C4-2B (cell line): Measurements from ENCODE around the gene VPS39.

Experiments
- ZFX ChIP-seq: fragments of 450-650 bp; IDR thresholded peaks from 2 replicates; pipeline ENCODE4 v1.6.1; 2017
- TF ChIP-seq, protein P1 (sequence below): fragments of 450-650 bp; conservative IDR thresholded peaks from 2 replicates; pipeline ENCODE4 v1.5.1; 2017; ENCODE audit warnings: mild to moderate bottlenecking

DNA sequence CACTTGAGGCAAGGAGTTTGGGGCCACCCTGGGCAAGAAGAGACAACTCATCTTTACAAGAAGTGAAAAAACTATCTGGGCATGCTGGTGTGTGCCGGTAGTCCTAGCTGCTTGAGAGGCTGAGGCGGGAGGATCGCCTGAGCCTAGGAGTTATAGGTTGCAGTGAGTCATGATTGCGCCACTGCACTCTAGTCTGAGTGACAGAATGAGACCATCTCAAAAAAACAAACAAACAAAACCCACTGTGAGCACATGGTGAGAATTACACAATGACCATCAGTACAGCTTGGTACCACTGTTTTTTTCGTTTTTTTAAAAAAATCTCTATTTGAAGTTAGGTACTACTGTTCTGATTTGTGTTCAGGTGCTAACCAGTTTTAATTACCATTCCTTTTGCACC lies 13.6 kb downstream of the VPS39 start:
- TF ChIP-seq, protein P1, sequence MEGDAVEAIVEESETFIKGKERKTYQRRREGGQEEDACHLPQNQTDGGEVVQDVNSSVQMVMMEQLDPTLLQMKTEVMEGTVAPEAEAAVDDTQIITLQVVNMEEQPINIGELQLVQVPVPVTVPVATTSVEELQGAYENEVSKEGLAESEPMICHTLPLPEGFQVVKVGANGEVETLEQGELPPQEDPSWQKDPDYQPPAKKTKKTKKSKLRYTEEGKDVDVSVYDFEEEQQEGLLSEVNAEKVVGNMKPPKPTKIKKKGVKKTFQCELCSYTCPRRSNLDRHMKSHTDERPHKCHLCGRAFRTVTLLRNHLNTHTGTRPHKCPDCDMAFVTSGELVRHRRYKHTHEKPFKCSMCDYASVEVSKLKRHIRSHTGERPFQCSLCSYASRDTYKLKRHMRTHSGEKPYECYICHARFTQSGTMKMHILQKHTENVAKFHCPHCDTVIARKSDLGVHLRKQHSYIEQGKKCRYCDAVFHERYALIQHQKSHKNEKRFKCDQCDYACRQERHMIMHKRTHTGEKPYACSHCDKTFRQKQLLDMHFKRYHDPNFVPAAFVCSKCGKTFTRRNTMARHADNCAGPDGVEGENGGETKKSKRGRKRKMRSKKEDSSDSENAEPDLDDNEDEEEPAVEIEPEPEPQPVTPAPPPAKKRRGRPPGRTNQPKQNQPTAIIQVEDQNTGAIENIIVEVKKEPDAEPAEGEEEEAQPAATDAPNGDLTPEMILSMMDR: no peak
- no peak for TF ChIP-seq ZFX
